BLaER1 treated with 17β-estradiol and CSF1 and Interleukin-3, amounts not matched to agents 10 nM and 100 nM (cell line): Measurements from ENCODE around the gene NDRG2.
A peak's percentile ranks its signal among the peaks of the same experiment; 100 is the strongest.

Experiments
- H3K27ac ChIP-seq, 11 experiments: shearing (Covaris generic); formaldehyde crosslinking; 2 replicates each; pipeline ENCODE4 v1.8.1; 2022
- H3K27me3 ChIP-seq, 11 experiments: shearing (Covaris generic); formaldehyde crosslinking; 2 replicates each; pipeline ENCODE4 v1.8.1; 2022
- H3K36me3 ChIP-seq, 11 experiments: shearing (Covaris generic); formaldehyde crosslinking; 2 replicates each; pipeline ENCODE4 v1.8.1; 2022
- H3K4me1 ChIP-seq, 10 experiments: shearing (Covaris generic); formaldehyde crosslinking; 2 replicates each; pipeline ENCODE4 v1.8.1; 2022
- H3K4me2 ChIP-seq, 11 experiments: shearing (Covaris generic); formaldehyde crosslinking; 2 replicates each; pipeline ENCODE4 v1.8.1; 2022
- H3K4me3 ChIP-seq, 10 experiments: shearing (Covaris generic); formaldehyde crosslinking; 2 replicates each; pipeline ENCODE4 v1.8.1; 2022
- H3K9ac ChIP-seq, 11 experiments: shearing (Covaris generic); formaldehyde crosslinking; 2 replicates each; pipeline ENCODE4 v1.8.1; 2022
- H3K9me3 ChIP-seq, 11 experiments: shearing (Covaris generic); formaldehyde crosslinking; replicated peaks in 1 of 11; 2 replicates each; pipeline ENCODE4 v1.8.1; 2022
- H4K20me1 ChIP-seq, 11 experiments: shearing (Covaris generic); formaldehyde crosslinking; 2 replicates each; pipeline ENCODE4 v1.8.1; 2022
- Cebpa-rat ChIP-seq, 11 experiments: shearing (Covaris generic); IDR thresholded peaks; 2 replicates each; pipeline ENCODE4 v1.8.1; 2022

NDRG2 gene

GRCh38 chr14:21024585-21025370 is at the start of gene NDRG2:
Gene NDRG2 (minus strand): TSS chr14:21025061. CDS start chr14:21023315, 1,746 bp downstream.
- H3K4me1 ChIP-seq = peaks cover 19 to 40% (median 30%) of the 10 kb centered on the region in 10 experiments
- H3K4me3 ChIP-seq = peak within 1 kb of the TSS; percentile 51 to 76 (median 68)
- peak within 1 kb of the TSS in 9 of 11 experiments; percentile 8 to 71 (median 54); a peak in 16 of 22 replicates for H3K27ac ChIP-seq
- TF ChIP-seq Cebpa-rat (IDR thresholded peaks at IDR 0.05) = no peak
- H4K20me1 ChIP-seq = no peaks in the 10 kb centered on the region
- H3K4me2 ChIP-seq = peak within 1 kb of the TSS; percentile 76 to 100 (median 98)
- H3K9ac ChIP-seq = peak within 1 kb of the TSS; percentile 63 to 82 (median 75)
- H3K36me3 ChIP-seq = peaks cover 0 to 10% (median 0%) of the 10 kb centered on the region in 11 experiments; a peak in 4 of 22 replicates
- H3K9me3 ChIP-seq = no peaks in the 10 kb centered on the region
- H3K27me3 ChIP-seq = peaks cover 0 to 19% (median 8%) of the 10 kb centered on the region in 11 experiments; a peak in 10 of 22 replicates

GRCh38 chr14:21073921-21074320 is 49.1 kb upstream of the NDRG2 start:
- Histone ChIP-seq H4K20me1 (peaks cover 0 to 23% (median 0%) of the 10 kb centered on the region in 11 experiments; a peak in 8 of 22 replicates), H3K4me2 (peak overlapping the region; percentile 88 to 99 (median 98); a peak in 21 of 22 replicates), H3K9me3 (no peaks in the 10 kb centered on the region), H3K4me1 (peaks cover 39 to 65% (median 54%) of the 10 kb centered on the region in 10 experiments), H3K36me3 (peaks cover 18 to 61% (median 47%) of the 10 kb centered on the region in 11 experiments; a peak in 21 of 22 replicates), H3K27me3 (peaks cover 7 to 14% (median 10%) of the 10 kb centered on the region in 11 experiments; a peak in 21 of 22 replicates), H3K4me3 (no peak overlapping the region), H3K27ac (peak overlapping the region in 7 of 11 experiments; percentile 6 to 97 (median 92); a peak in 10 of 22 replicates), H3K9ac (peak overlapping the region in 1 of 11 experiments; percentile 11; a peak in 1 of 22 replicates)
- no peak for TF ChIP-seq Cebpa-rat (IDR thresholded peaks at IDR 0.05)

GRCh38 chr14:21072781-21073339 is 48.0 kb upstream of the NDRG2 start:
- H3K27ac ChIP-seq = peak overlapping the region in 10 of 11 experiments; percentile 83 to 97 (median 92); a peak in 20 of 22 replicates
- peaks cover 45 to 61% (median 56%) of the 10 kb centered on the region in 10 experiments for H3K4me1 ChIP-seq
- peaks cover 10 to 50% (median 36%) of the 10 kb centered on the region in 11 experiments; a peak in 21 of 22 replicates for H3K36me3 ChIP-seq
- H3K4me3 ChIP-seq = peak overlapping the region in 8 of 10 experiments; percentile 71 to 87 (median 78); a peak in 14 of 20 replicates
- H3K4me2 ChIP-seq = peak overlapping the region; percentile 88 to 99 (median 98)
- peaks cover 10 to 22% (median 18%) of the 10 kb centered on the region in 11 experiments; a peak in 21 of 22 replicates for H3K27me3 ChIP-seq
- peaks cover 0 to 15% (median 0%) of the 10 kb centered on the region in 11 experiments; a peak in 5 of 22 replicates for H4K20me1 ChIP-seq
- no peak for TF ChIP-seq Cebpa-rat (IDR thresholded peaks at IDR 0.05)
- no peaks in the 10 kb centered on the region for H3K9me3 ChIP-seq
- H3K9ac ChIP-seq = peak overlapping the region; percentile 2 to 90 (median 85); a peak in 20 of 22 replicates

- Histone ChIP-seq H3K4me1 (peaks cover 41 to 59% (median 51%) of the 10 kb centered on the region in 10 experiments), H3K4me3 (peak overlapping the region; percentile 71 to 87 (median 78)), H3K27me3 (peaks cover 10 to 22% (median 18%) of the 10 kb centered on the region in 11 experiments; a peak in 21 of 22 replicates), H3K4me2 (peak overlapping the region; percentile 88 to 99 (median 98)), H3K9me3 (no peaks in the 10 kb centered on the region), H4K20me1 (peaks cover 0 to 15% (median 0%) of the 10 kb centered on the region in 11 experiments; a peak in 5 of 22 replicates), H3K9ac (peak overlapping the region; percentile 75 to 90 (median 85); a peak in 21 of 22 replicates), H3K36me3 (peaks cover 10 to 42% (median 31%) of the 10 kb centered on the region in 11 experiments; a peak in 21 of 22 replicates), H3K27ac (peak overlapping the region; percentile 48 to 97 (median 92))
- TF ChIP-seq Cebpa-rat (IDR thresholded peaks at IDR 0.05) = peak in 8 of 11 experiments; percentile 38 to 71 (median 62); a peak in 13 of 22 replicates
Observed at GRCh38 chr14:21072031-21072473, 47.2 kb upstream of the NDRG2 start.

GRCh38 chr14:21071225-21072030 is 46.6 kb upstream of the NDRG2 start:
- Histone ChIP-seq H3K9ac (peak overlapping the region; percentile 84 to 90 (median 86)), H4K20me1 (peaks cover 0 to 15% (median 0%) of the 10 kb centered on the region in 11 experiments; a peak in 5 of 22 replicates), H3K9me3 (no peaks in the 10 kb centered on the region), H3K27me3 (peaks cover 10 to 22% (median 18%) of the 10 kb centered on the region in 11 experiments; a peak in 21 of 22 replicates), H3K4me3 (peak overlapping the region; percentile 71 to 87 (median 78)), H3K4me1 (peaks cover 41 to 59% (median 51%) of the 10 kb centered on the region in 10 experiments), H3K36me3 (peaks cover 4 to 36% (median 25%) of the 10 kb centered on the region in 11 experiments; a peak in 21 of 22 replicates), H3K4me2 (peak overlapping the region; percentile 88 to 99 (median 98)), H3K27ac (peak overlapping the region; percentile 69 to 97 (median 92))
- TF ChIP-seq Cebpa-rat (IDR thresholded peaks at IDR 0.05) = no peak

GRCh38 chr14:21070610-21071224 is 45.9 kb upstream of the NDRG2 start:
- TF ChIP-seq Cebpa-rat (IDR thresholded peaks at IDR 0.05) = no peak
- H3K9ac ChIP-seq = peak overlapping the region; percentile 84 to 90 (median 86)
- H3K36me3 ChIP-seq = peaks cover 0 to 29% (median 18%) of the 10 kb centered on the region in 11 experiments; a peak in 19 of 22 replicates
- peak overlapping the region; percentile 88 to 99 (median 98) for H3K4me2 ChIP-seq
- H3K4me3 ChIP-seq = peak overlapping the region; percentile 71 to 87 (median 78)
- H4K20me1 ChIP-seq = peaks cover 0 to 15% (median 0%) of the 10 kb centered on the region in 11 experiments; a peak in 5 of 22 replicates
- H3K4me1 ChIP-seq = peaks cover 41 to 59% (median 51%) of the 10 kb centered on the region in 10 experiments
- no peaks in the 10 kb centered on the region for H3K9me3 ChIP-seq
- peak overlapping the region; percentile 69 to 97 (median 92) for H3K27ac ChIP-seq
- peaks cover 10 to 22% (median 18%) of the 10 kb centered on the region in 11 experiments; a peak in 21 of 22 replicates for H3K27me3 ChIP-seq

- TF ChIP-seq Cebpa-rat (IDR thresholded peaks at IDR 0.05) = no peak
- peak within 1 kb of the TSS; percentile 88 to 99 (median 98) for H3K4me2 ChIP-seq
- peaks cover 0 to 23% (median 12%) of the 10 kb centered on the region in 11 experiments; a peak in 16 of 22 replicates for H3K36me3 ChIP-seq
- H3K4me1 ChIP-seq = peaks cover 41 to 59% (median 51%) of the 10 kb centered on the region in 10 experiments
- peak within 1 kb of the TSS; percentile 69 to 97 (median 92) for H3K27ac ChIP-seq
- H3K27me3 ChIP-seq = peaks cover 10 to 22% (median 18%) of the 10 kb centered on the region in 11 experiments; a peak in 21 of 22 replicates
- H3K4me3 ChIP-seq = peak within 1 kb of the TSS; percentile 71 to 87 (median 78)
- H4K20me1 ChIP-seq = peaks cover 0 to 14% (median 0%) of the 10 kb centered on the region in 11 experiments; a peak in 5 of 22 replicates
- peak within 1 kb of the TSS; percentile 84 to 90 (median 86) for H3K9ac ChIP-seq
- H3K9me3 ChIP-seq = no peaks in the 10 kb centered on the region
Observed at GRCh38 chr14:21070083-21070609, 45.3 kb upstream of the NDRG2 start, which contains the start of gene ARHGEF40. Gene ARHGEF40 (plus strand): TSS chr14:21070304. CDS start chr14:21070397, 93 bp downstream.
